ENCODE data around the gene DNAAF8.
A peak's percentile ranks its signal among the peaks of the same experiment; 100 is the strongest.

DNAAF8 gene

DNA sequence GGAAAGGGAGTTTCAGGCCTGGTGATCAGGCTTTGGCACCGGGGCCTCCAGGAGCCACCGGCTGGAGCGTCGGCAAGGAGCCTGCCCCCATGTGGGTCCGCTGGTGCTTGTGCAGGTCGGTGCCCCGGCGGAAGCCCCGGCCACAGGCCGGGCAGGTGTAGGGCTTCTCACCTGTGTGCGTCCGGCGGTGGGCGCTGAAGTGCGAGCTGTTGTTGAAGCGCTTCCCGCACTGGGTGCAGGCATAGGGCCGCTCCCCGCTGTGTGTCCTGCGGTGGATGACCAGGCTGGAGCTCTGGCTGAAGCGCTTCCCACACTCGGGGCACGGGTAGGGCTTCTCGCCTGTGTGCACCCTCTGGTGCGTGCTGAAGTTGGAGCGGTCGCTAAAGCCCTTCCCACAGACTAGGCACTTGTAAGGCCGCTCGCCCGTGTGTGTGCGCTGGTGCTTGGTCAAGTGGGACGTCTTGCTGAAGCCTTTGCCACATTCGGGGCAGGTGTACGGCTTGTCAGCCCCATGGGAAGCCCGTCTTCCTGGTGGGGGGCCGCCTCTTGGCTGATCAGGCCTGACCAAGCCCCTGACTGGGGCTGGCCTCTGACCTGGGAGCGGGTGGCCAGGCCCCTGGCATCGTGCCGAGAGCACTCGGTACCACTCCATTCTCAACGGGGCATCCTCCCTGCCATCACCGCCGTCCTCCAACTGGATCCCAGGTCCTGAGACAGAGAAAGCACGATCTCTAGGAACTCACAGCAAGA lies 18.2 kb downstream of the DNAAF8 start:
- DNase-seq (ENCODE audit: low spot score): no peak

DNA sequence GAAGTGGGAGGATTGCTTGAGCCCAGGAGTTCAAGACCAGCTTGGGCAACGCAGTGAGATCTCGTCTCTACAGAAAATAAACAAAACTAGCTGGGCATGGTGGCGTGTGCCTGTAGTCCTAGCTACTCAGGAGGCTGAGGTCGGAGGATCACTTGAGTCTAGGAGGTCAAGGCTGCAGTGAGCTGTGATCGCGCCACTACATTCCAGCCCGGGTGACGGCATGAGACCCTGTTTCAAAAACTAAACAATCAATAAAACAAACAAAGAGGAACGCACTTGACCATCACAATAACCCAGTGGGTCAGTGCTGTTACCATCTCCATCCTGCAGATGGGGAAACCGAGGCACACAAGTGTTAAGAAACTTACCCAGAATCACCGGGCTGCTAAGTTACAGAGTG lies 18.9 kb downstream of the DNAAF8 start:
- DNase-seq (ENCODE audit: low spot score): no peak

DNA sequence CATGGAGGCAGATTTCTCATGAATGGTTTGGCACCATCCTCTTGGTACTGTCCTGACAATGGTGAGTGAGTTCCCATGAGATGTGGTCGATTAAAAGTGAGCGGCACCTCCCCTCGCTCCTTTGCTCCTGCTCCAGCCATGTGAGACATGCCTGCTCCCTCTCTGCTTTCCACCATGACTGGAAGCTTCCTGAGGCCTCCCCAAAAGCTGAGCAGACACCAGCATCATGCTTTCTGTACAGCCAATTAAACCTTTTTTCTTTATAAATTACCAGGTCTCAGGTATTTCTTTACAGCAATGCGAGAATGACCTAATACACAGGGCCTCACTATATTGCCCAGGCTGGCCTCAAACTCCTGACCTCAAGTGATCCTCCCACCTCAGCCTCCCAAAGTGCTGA lies 20.5 kb downstream of the DNAAF8 start:
- no peak for DNase-seq (ENCODE audit: low spot score)

DNA sequence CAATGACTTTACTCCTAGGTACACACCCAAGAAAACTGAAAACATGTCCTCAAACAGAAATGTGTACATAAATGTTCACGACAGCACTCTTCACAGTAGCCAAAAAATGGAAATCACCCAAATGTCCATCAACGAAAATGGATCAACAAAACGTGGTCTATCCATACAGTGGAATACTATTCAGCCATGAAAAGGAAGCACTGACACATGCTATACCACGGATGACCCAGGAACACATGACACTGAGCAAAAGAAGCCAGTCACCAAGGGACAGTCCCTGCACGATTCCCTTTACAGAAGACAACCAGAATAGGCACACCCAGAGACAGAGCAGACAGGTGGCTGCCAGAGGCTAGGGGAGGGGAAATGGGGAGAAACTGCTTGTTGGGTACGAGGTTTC lies 21.4 kb downstream of the DNAAF8 start:
- no peak for DNase-seq (ENCODE audit: low spot score)

DNA sequence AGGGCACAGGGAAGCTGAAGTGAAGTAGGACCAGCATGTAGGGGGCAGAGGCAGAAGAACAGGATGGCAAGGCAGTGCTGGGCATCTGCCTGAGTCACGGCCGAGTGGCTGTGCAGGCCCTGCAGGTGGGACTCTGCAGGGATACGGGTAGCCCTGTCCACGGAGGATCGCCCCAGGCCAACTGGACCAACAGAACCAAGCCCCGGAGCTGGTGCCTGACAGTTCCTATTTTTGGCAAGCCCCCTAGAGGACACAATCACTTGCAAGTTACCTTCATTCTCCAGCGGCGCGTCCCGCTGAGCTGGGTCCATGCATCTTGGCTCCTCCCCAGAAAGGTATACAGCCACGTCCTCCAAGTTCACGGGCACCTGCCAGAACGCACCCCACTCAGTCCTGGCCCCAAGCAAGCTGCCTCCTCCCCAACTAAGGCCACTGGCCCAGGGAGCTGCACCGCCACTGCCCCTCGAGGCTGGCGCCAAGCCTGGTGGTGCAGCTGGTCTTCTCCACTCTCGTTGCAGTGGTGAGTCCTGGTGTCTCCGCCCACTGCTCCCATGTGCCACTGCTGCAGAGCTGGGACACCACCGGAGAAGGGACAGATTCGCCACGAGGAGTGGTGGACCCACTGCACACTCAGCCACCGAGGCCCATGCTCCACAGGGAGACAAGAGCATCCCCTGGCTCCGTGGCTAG lies 26.0 kb downstream of the DNAAF8 start:
- no peak for DNase-seq (ENCODE audit: low spot score)

DNA sequence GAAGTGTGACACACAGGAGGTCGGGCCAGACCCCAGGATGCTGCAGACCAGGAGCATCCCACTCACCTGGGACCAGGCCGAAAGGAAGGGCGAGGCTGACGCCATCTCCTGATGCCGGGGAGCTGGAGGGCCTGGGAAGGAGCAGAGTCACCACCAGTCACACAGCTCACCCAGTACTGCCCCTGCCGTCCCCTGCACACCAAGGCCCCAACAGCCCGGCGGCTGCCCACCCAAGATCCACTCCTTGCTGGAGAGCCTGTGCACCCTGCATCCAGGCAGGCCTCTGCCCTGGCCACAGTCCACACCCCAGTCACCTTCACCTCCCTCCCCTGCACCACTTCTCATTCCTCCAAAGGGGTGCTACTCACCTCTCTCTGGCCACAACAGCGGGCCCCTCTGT lies 27.9 kb downstream of the DNAAF8 start:
- no peak for DNase-seq (ENCODE audit: low spot score)

DNA sequence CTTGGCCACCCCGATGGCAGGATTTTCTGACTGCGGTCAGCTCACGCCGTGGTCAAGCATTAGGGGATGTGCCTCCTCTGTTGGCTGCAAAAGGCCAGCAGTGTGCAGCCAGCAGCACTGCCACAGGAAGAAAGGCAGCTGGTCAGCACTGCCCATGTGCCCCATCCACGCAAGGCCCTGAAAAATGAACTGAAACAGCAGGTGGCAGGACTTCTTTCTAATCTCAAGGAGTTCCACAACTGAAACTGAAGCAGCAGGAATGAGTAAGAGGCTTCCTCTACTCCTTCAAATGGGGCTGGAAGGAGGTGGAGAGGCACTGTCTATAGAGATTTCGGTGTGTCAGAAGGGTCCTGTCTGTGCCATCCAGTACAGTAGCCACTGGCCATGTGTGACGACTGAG lies 29.5 kb downstream of the DNAAF8 start:
- no peak for DNase-seq (ENCODE audit: low spot score)

DNA sequence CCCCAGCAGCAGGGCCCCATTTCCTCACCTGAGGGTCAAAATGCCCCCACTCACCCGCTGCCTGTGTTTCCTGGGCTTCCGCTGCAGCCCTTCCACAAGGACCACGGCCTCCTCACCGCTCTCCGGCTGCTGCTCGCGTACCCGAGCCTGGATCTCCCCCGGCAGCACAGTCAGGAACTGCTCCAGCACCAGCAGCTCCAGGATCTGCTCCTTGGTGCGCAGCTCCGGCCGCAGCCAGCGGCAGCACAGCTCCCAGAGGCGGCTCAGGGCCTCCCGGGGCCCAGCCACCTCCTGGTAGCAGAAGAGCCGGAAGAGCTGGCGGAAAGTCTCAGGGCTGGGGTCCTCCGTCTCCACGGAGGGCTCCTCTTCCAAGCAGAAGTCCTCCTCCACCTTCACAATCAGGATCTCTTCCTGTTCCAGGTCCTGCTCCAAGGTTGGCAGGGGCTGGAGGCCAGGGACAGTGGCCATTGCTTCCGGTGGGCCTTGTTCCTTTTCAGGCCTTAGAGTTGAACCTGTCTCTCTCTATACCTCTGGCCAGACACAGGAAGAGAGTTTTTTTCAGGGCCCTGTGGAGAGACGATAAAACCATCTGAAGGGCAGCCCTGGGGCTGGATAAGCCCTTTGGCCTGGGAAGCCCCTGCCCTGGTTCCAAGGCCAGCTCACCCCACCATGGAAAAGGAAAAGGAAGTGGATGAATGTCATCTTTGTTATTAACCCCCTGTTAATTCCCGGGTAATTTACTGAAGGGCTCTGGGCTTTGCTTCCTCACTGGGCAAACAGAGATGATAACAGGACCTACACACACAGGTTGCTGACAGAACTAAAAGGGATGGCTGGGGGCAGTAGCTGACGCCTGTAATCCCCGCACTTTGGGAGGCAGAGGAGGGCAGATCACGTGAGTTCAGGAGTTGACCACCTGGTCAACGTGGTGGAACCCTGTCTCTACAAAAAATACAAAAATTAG lies 31.5 kb downstream of the DNAAF8 start:
- no peak for DNase-seq (ENCODE audit: low spot score)

DNA sequence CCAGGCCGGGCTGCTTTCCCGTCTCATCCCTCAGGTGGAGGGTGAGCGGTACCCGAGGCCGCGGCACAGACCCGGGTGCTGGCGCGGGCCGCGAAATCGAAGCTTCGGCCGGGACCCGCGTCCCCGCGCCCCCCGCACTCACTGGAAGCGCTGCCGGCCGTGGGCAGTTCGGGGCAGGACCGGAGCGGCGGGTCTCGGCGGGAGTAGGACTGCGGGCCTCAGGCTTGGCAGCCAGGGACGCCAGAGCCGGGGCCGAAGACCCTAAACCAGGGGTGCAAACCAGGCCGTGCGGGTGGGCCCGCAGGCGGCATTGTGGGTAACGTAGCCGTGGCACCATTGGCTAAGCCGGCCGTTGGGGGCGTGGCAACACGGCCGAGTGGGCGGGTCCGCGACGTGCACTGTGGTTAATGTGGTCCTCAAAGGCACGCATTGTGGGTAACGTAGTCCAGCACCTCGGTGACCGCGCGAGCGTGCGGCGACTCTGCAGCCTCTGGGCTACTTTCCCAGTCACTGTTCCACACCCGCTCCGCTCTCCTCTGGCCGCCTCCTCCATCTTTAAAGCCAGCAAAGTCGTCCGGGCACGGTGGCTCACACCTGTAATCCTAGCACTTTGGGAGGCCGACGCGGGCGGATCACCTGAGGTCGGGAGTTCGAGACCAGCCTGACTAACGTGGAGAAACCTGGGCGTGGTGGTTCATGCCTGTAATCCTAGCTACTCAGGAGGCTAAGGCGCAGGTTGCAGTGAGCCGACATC lies 32.7 kb downstream of the DNAAF8 start, which contains the start of gene ZNF500:
Gene ZNF500, minus strand, starts transcription at position 288 of the 754 bp plus-strand sequence. CDS start 1,184 bp downstream, outside the sequence.
- peak; percentile 98 for DNase-seq (ENCODE audit: low spot score)

DNA sequence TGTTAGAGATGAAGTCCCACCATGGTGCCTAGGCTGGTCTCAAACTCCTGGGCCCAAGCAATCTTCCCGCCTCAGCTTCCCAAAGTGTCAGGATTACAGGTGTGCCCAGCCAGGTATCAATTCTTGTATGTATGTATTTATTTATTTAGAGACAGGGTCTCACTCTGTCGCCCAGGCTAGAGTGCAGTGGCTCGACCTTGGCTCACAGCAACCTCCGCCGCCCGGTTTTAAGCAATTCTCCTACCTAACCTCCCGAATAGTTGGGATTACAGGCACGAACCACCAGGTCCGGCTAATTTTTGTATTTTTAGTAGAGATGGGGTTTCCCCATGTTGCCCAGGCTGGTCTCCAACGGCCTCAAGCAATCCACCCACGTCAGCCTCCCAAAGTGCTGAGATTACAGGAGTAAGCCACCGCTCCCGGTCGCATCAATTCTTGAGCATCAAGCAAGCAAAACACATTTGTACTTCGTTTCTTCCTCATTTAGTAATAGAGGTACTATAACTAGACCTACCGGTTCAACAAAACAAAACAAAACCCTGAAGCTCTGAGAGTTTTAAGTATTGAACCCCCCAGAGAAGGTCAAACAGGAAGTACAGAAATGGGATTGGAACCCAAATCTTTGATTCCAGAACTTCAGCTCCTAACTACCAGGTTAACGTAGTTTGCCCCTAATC lies 33.7 kb downstream of the DNAAF8 start:
- no peak for DNase-seq (ENCODE audit: low spot score)

DNA sequence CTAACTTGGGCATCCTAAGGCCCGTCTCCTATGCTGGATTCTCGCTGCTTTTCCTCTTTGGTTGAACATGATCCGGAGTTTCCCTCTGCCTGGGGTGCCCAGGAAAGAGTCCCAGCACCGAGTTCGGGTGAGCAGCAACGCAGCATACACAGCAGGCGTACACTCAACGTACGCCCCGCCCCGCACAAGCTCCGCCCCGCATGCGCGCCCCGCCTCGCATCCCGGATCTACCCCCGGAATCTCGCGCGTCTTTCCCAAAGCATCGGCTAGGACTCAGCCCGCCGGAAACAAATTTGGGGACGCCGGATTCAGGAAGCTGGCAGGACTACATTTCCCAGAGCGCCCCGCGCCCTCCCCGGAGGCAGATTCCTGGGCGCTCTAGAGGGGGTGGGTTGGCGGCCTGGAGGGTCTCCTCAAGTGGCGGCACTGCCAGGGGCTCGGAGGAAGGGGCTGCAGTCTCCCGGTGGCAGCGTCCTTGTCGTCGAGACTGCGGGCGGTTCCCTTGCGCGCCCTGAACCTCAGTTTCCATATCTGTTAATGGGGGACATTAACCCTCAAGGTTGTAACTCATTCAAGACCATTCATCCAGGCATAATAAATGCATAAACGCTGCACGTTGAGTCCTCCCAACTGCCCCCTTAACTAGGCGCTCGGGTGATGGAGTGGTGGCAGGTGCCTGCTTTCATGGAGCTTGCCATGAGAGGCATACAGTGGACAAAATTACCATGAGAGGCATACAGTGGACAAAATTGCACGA lies 34.4 kb downstream of the DNAAF8 start:
- peak; percentile 98 for DNase-seq (ENCODE audit: low spot score)

DNA sequence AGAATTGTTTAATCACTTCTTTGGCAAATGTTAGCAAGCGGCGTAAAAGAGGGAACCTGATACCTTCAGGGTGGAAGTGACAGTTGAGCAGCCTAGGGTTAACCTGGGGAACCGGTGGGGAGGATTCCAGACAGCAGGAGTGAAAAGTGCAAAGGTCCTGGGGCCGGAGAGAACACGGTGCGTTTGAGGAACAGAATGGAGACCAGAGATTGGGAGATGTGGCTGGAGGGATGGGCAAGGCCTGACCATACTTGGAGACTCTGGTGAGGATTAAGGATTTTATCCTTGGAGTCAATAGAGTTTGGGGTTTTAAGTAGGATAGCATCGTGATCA lies 34.9 kb downstream of the DNAAF8 start:
- DNase-seq (ENCODE audit: low spot score): no peak

DNA sequence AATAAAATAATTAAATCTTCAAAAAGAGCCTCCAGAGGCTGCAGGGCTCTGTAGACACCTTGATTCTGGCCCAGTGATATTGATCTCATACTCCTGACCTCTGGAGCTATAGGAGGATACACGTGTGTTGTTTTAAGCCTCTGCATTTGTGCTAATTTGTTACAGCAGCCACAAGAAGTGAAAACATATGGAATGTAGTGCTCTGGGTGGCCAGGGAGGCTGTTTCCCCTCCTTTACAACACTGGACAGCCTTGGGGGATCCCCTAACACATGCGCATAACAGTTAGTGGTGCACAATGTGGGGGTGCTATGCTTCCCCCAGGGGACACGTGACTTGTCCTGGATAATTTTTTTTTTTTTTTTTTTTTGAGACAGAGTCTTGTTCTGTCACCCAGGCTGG lies 37.3 kb downstream of the DNAAF8 start:
- no peak for DNase-seq (ENCODE audit: low spot score)

DNA sequence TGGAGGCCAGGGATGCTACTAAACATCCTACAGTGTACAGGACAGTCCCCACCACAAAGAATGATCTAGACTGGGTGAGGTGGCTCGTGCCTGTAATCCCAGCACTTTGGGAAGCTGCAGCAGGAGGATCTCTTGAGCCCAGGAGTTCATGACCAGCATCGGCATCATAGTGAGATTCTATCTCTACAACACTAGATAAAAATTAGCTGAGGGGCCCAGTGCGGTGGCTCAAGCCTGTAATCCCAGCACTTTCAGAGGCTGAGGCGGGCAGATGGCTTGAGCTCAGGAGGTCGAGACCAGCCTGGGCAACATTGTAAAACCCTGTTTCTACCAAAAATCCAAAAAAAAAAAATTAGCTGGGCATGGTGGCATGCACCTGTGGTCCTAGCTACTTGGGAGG lies 38.0 kb downstream of the DNAAF8 start:
- no peak for DNase-seq (ENCODE audit: low spot score)

DNA sequence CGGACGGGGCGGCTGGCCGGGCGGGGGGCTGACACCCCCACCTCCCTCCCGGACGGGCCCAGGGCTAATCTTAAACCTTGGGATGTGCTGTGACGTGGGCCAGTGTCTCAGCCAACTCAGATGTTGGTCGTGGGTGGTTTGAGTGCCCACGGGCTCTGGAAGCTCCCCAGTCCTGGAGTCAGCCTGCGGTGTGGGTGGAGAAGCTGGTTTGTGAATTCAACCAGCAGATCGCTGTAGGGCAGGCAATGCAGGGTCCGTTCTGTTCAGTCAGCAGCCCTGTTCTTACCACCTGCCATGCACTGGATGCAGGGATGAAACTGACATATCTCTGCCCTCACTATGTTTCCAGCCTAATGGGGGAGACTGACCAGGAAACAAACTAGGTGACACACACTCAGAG lies 40.7 kb downstream of the DNAAF8 start:
- DNase-seq (ENCODE audit: low spot score): no peak

DNA sequence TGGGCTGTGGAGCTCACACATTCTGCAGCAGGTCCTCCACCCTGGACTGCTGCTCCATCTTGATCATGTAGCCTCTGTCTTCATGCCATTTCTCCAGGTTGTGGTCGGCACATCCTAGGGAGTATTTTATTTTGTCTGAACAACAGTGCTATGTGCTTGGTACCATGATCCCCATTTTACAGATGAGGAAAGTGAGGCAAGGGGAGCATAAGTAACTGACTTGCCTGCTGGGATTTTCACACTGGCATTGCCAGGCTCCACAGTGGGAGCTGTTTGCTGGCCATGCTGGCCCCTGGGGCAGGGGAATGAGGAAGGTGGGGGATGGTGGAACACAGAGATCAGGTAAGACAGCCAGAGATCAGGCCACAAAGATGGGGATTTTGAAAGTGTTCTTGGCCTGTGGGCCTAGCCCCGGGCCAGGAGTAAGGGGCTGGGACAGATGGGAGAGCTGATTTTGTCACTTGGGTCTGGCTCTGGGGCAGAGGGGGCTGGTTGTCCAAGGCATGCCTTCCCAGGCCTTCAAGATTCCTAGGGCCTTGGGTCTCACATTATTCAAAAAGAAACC lies 41.9 kb downstream of the DNAAF8 start:
- DNase-seq (ENCODE audit: low spot score): no peak

DNA sequence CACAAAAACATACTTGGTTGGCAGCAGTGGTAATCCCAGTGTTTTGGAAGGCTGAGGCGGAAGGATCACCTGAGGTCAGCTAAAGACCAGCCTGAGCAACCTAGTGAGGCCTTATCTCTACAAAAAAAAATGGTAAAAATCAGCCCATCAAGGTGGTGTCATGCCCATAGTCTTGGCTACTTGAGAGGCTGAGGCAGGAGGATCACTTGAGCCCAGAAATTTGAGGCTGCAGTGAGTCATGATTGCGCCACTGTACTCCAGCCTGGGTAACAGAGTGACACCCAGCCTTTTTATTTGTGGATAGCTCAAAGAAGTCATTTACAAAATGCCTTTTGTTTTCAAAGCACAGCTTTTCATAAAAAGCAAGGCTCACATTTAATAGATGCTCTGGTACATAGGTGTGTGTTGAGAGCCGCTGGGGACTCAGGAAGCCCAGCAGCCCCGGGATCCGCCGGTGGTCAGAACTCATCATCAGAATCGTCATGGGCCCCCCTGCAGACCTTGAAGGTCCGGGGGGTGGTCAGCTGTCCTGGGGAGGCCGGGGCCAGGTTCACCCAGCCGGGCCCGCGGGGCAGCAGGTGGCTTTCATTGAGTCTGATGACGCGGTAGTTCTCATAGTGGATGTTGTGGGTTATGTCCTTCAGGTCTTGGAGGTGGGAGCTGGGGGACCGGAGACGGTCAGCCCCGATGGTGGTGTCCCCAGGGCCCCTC lies 43.2 kb downstream of the DNAAF8 start:
- no peak for DNase-seq (ENCODE audit: low spot score)

DNA sequence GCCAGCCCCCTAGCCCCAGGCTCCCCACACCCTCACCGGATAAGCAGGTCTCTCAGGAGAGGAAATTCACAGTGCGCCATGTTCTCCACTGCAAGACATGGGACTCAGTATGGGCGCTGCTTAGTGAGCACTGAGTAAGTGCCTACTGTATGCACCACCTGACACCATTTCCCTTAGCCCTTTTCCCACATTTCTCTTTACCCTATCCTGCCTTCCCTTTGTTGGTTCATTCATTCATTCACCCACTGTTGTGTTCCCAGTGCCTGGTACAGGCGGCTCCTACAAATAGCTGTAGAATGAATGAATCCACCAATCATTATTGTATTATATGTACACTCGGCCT lies 43.7 kb downstream of the DNAAF8 start:
- no peak for DNase-seq (ENCODE audit: low spot score)

DNA sequence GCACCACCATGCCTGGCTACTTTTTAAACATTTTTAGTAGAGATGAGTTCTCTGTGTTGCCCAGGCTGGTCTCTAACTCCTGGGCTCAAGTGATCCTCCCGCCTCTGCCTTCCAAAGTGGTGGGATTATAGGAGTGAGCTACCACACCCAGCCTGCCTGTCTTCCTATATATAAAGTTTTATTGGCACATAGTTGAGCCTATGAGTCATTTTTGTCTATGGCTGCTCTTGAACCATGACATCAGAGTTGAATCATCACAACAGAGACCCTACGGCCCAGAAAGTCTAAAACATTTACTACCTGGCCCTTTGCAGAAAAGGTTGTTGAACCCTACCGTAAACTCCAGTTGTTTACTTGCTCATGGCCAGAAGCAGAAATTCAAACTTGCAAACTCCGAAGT lies 45.9 kb downstream of the DNAAF8 start:
- DNase-seq (ENCODE audit: low spot score): no peak
